Dedifferentiated amniotic fluid mesenchymal stem cell (primary cell): ENCODE results near the gene TMEM236.

Experiments used
- DNase-seq: peaks from one replicate; pipeline ENCODE4 v3.0.0-alpha.2; 2016; ENCODE audit errors: extremely low spot score

Gene TMEM236

GRCh38 chr10:17742918-17743317 is 9.1 kb upstream of the TMEM236 start:
- DNase-seq: peak; percentile 49

GRCh38 chr10:17743437-17743836 is 8.6 kb upstream of the TMEM236 start:
- no peak for DNase-seq

DNA sequence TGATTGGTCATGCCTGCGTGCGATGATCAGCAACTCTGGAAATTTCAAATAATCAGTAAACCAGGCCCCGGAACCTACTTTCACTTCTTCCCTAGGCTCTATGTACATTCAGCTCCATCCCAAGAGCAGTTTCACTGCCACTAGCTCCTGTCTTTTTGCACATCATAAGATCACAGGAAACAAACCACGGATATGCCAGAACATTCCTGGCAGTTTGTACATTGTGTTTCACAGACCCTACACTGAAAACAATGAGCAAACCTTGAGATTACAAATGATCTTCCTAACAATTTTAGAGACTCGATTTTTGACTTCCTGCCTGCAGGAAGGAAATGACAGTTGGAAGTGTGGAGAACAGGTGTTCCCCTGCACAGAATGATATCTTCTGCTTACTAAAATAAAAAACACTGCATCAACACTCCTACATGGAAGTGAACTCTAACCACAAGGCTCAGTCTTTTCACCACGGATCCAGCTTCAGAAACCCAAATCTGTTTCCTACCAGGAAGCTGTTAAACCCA is 7.6 kb upstream of the TMEM236 start:
- no peak for DNase-seq

- DNase-seq: no peak
Observed at GRCh38 chr10:17747883-17748550, 4.0 kb upstream of the TMEM236 start.

- DNase-seq: no peak
Observed at GRCh38 chr10:17749890-17750289, 2.1 kb upstream of the TMEM236 start.

DNA sequence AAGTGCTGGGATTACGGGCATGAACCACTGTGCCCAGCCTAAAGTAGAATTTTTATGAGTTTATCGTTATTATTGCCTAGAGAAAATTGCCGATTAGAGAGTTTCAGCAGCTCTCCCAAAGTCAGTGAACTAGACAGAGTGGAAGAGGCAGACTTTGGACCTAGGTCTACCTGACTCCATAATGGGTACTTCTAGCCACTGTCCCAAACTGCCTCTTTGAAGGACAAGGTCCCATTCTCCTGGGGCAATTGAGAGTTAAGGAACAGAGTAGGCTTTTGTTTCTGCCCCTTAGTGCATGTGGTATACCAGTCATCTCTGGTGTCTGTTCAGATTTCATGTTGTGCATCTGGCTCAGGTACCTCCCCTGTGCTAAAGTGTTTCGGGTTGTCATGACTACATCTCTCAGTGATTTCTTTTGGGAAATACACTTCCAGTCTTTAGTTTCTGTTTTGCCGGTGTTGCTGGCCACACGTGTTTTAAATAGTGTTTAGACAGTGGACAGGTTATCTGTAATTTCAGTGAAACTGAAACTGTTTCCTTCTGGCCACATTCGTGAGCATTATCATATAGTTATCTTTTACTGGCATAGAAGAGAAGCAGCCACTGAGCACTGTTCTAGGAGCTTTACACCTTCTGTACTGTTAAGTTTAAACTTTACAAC is 4.7 kb downstream of the TMEM236 start:
- no peak for DNase-seq

DNA sequence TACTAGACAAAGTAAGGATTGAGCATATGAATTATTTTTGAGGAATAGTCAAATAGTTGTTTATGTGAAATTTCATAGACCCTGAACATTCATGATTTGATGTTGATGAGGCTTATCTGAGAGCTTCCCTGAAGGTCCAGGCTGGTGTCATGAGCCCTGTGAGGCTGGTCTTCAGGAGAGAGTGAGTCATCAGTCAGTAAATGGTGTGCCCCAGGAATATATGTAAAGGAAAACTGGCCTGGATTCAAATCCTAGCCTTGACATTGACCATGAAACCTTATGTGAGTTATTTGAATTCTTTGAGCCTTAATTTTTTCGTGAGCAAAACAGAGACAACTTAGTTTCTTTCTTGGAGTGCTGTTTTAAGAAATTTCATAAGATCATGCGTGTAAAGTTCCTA is 6.2 kb downstream of the TMEM236 start:
- no peak for DNase-seq

GRCh38 chr10:17758896-17759295 is 6.9 kb downstream of the TMEM236 start:
- DNase-seq: no peak

DNA sequence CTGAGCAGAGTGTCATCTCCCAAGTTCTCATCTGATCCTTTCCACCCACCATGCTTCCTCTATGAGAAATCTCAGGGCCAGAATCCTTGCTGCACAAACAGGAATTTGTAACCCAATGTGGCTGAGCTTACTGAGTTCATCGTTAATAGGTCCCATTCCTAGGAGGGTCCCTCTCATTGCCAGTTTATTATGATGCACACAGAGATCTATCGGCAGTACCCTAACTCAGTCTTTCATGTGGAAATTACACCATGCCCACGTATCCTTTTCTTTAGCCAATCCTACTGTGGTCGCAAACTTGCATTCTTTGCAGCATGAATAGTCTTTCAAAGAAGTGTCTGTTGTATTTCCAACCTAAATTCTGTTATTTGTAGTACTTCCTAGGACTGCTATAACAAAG is 12.1 kb downstream of the TMEM236 start:
- no peak for DNase-seq

GRCh38 chr10:17765602-17766001 is 13.6 kb downstream of the TMEM236 start:
- no peak for DNase-seq

GRCh38 chr10:17766731-17767130 is 14.7 kb downstream of the TMEM236 start:
- DNase-seq: no peak

GRCh38 chr10:17768496-17768895 is 16.5 kb downstream of the TMEM236 start:
- DNase-seq: no peak

- no peak for DNase-seq
Observed at GRCh38 chr10:17768957-17769356, 17.0 kb downstream of the TMEM236 start.

GRCh38 chr10:17771017-17771416 is 19.0 kb downstream of the TMEM236 start:
- no peak for DNase-seq

DNA sequence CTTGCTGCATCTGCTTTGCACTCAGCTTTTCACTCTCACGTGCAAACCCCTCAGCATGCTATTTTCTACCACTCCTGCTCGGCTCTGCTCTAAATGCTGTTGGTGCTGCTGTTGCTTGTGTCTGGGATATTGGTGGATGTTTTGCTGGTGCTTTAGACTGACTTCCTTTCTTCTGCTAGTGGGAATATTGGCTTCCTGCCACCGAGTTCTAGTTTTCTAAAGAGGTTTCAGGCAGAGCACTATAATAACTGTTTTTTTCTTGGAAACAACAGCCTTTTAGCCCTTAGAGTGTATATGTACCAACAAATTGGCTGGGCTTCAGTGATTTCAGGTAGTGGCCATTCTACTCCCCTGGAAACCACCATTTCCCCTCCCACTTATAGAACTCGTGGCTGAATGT is 27.8 kb downstream of the TMEM236 start:
- no peak for DNase-seq

DNA sequence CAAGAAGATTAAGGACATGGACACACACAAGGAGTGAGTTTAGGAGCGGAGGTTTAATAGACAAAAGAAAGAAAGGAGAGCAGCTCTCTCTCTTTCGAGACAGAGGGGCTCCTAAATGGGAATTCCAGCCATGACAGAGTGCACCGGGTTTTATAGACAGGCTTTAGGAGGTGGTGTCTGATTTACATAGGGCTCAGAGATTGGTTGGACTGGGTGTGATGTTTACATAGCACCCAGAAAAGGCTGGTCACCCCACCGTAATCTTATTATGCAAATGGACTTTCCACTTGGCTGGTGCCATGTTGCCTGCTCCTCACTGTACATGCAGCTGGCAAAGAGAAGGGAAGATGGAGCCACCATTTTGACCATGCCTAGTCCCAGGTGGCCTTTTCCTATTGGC is 28.7 kb downstream of the TMEM236 start:
- no peak for DNase-seq

- no peak for DNase-seq
Observed at GRCh38 chr10:17781856-17782255, 29.9 kb downstream of the TMEM236 start.

GRCh38 chr10:17782921-17783665 is 31.1 kb downstream of the TMEM236 start:
- DNase-seq: no peak

GRCh38 chr10:17783751-17784150 is 31.8 kb downstream of the TMEM236 start:
- no peak for DNase-seq

- DNase-seq: peak; percentile 20
Observed at GRCh38 chr10:17784688-17785087, 32.7 kb downstream of the TMEM236 start.

DNA sequence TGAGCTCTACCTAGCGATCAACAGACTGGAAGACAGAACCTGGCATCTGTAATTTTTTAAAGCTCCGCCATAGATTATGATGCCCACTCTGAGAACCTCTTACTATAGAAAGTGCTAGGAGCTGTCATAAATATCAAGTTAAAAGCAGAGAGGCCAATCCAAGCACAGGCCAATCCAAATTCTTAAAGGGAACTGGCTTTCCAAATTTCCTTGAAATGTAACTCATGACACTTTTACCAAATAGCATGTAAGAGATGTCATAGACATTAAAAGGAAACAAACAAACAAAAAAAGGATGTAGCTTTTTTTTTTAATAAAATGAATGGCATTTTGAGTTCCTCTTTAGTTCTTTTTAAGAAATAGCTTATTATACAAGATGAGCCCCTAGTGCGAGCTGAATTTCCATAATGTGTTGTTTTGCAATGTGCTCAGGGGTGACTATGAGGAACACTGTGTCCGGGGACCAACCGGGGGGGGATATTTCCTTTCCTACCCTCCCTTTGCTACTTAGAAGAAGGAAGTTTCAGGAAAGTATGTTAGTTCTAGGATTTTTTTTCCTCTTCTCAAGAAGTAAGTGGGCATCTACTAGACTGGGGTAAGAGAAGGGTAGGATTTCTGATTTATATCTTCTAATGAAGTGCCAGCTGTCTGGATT is 33.4 kb downstream of the TMEM236 start:
- no peak for DNase-seq
